Measurements from ENCODE around the gene BTBD2. TPM values are rescaled to one million over a fixed set of nuclear protein-coding genes. Genes with fewer than 3 reads are reported as not detected.

BTBD2 gene
- total and polyA plus RNA-seq, 10 of the 15 experiments (the other 5 are each of a cell fraction or from before 2014, with no cell fraction given), result 0.13 to 66.2 (median 10.4) TPM

GRCh38 chr19:1935484-1936208 lies 79.9 kb downstream of the BTBD2 start:
- ChIA-PET SMC1A (ENCODE audit: uncharacterized antibody, unreplicated experiment) (interaction anchor here (0.7 kb wide), 1 partner anchor 27 kb away, joined by 3 read pairs; no protein-coding TSS in a partner anchor), POLR2A (interaction anchor here (0.6 to 0.7 kb wide), 2 partner anchors 26 to 39 kb away, joined by 4 to 7 read pairs; no protein-coding TSS in a partner anchor), RAD21 (ENCODE audit: unreplicated experiment) (interaction anchor here (1.1 kb wide), 1 partner anchor 72 kb away, joined by 4 read pairs; no protein-coding TSS in a partner anchor), CTCF (interaction anchor here (0.6 to 1.4 kb wide), 2 partner anchors 38 to 659 kb away, joined by 3 read pairs; no protein-coding TSS in a partner anchor)
- Histone ChIP-seq H3K9ac (ENCODE audit: control insufficient read depth, insufficient read depth, low read length) (no peak overlapping the region), H2AFZ (ENCODE audit: control insufficient read depth, low read depth, low read length) (no peak overlapping the region), H4K20me1 (ENCODE audit: control insufficient read depth, insufficient read depth) (no peaks in the 10 kb centered on the region), H3K4me2 (ENCODE audit: control insufficient read depth, insufficient read depth) (no peak overlapping the region), H3K9me3 (replicated peaks; ENCODE audit: control insufficient read depth, insufficient read depth, low read length) (peaks cover 3% of the 10 kb centered on the region; the same call in 1 of the 3 replicates), H3K27me3 (replicated peaks in 1 of 2; ENCODE audit: control insufficient read depth in 2 of 2, insufficient read depth in 2 of 2, low read length in 1 of 2) (no peaks in the 10 kb centered on the region), H3K36me3 (ENCODE audit: control insufficient read depth in 2 of 2, insufficient read depth in 2 of 2, low read length in 1 of 2) (no peaks in the 10 kb centered on the region), H3K4me1 (ENCODE audit: control insufficient read depth, insufficient read depth, low read length) (peaks cover 11% of the 10 kb centered on the region), H3K4me3 (no peak overlapping the region), H3K27ac (ENCODE audit: control insufficient read depth, insufficient read depth) (no peak overlapping the region), H3K79me2 (ENCODE audit: control insufficient read depth, insufficient read depth, low read length) (peaks cover 7% of the 10 kb centered on the region)
- ATAC-seq (peak; percentile 33), FAIRE-seq (peak; percentile 75), DNase-seq (ENCODE audit: low read depth, low spot score) (no peak)
- no TSS peak for BruUV-seq (replicated peaks)
- intact Hi-C loops (cut with micrococcal nuclease; ENCODE audit: unreplicated experiment), result no loop called here
- in situ Hi-C loops (cut with MboI), result no loop called here
- peak; percentile 99 for TF ChIP-seq MLLT1 (IDR thresholded peaks at IDR 0.05)
- no peak for TF ChIP-seq TCF3 (IDR thresholded peaks at IDR 0.05; ENCODE audit: borderline replicate concordance, insufficient read depth, low read depth, low read length)
- no peak for TF ChIP-seq BCL11A (IDR thresholded peaks at IDR 0.05; ENCODE audit: low read depth, low read length)
- TF ChIP-seq SMAD1 (IDR thresholded peaks at IDR 0.05; ENCODE audit: low read depth, partially characterized antibody), result no peak
- TF ChIP-seq CBX5 (IDR thresholded peaks at IDR 0.05; ENCODE audit: low read depth), result peak; percentile 69; the same call in 1 of the 2 replicates
- TF ChIP-seq NR2C2 (IDR thresholded peaks at IDR 0.05; ENCODE audit: borderline replicate concordance, control insufficient read depth, insufficient read length, low read depth), result peak; percentile 72
- TF ChIP-seq CBFB (IDR thresholded peaks at IDR 0.05; ENCODE audit: low read depth), result no peak
- TF ChIP-seq ZBTB33 (IDR thresholded peaks at IDR 0.05), result no peak
- no peak for TF ChIP-seq CHD2 (IDR thresholded peaks at IDR 0.05; ENCODE audit: borderline replicate concordance, low read depth, low read length)
- TF ChIP-seq SPI1 (IDR thresholded peaks at IDR 0.05; ENCODE audit: borderline replicate concordance, insufficient read depth, low read depth, low read length), result no peak
- TF ChIP-seq, protein P1, sequence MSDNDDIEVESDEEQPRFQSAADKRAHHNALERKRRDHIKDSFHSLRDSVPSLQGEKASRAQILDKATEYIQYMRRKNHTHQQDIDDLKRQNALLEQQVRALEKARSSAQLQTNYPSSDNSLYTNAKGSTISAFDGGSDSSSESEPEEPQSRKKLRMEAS (IDR thresholded peaks at IDR 0.05; ENCODE audit: low read depth, low read length), result no peak
- TF ChIP-seq SRF (IDR thresholded peaks at IDR 0.05; ENCODE audit: low read depth in 2 of 2, low read length in 2 of 2), result peak; percentile 40 to 86; a peak in 2 of 4 replicates
- no peak for TF ChIP-seq SUPT20H (IDR thresholded peaks at IDR 0.05; ENCODE audit: borderline replicate concordance, control insufficient read depth, low read depth, low read length)
- no peak for TF ChIP-seq MTA2 (IDR thresholded peaks at IDR 0.05; ENCODE audit: low read depth)
- 80% methylated on average over 11 of the region's 11 CpGs for WGBS (ENCODE audit: insufficient coverage, insufficient replicate concordance, low lambda C conversion rate, missing lambda C conversion rate)
